HG03378 (cell line): ENCODE results near the gene MED16.
"Not testable (repeated sequence)": the region's sequence is repeated elsewhere in the genome, so short reads cannot be mapped to it uniquely, and the experiment has no call there.

Experiments
- ATAC-seq: cut with Tn5 transposase; IDR thresholded peaks from one replicate; pipeline ENCODE4 v1.9.1; 2021; ENCODE audit warnings: mild to moderate bottlenecking, moderate library complexity; ENCODE audit not compliant: unreplicated experiment

Gene MED16

DNA sequence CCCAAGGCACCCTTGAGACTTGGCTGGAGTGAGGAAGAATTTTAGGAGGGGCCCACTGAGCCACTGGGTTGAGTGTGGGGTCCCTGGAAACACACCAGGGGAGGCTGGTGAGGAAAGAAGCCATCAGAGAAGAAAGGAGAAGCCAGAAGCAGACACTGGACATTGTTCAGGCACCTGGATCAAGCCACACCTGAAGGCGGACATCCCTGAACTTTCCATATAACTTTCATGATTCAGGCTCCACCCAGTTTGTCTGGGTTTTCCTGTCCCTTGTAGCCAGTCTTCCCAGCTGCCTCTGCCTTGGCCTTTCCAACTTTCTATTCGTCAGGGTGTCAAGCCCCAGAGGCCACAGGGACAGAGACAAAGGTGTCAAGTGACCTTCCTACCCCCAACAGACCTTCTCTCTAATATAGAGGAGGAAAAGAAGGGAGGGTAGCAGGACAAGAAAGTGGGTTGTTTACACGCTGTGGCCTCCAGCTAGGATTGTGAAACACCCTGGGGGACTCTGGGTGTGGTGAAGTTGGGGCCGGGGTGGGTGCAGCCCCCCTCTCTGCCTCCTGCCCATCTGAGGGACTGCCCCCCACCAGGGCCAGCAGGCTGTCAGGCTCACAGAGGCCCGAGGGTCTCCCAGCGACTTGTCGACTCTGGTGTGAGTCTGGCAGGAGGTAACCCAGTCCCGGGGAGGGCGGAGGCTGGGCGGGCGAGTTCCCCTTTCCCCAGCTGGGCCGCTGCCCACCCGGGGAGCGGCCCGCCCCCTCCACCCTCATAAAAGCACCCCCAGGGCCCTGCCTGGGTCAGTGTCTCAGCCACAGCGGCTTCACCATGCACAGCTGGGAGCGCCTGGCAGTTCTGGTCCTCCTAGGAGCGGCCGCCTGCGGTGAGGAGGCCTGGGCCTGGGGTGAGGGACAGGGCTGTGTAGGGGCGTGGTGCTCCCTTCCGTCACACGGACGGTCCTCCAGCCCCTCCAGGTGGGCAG lies 33.8 kb downstream of the MED16 start, which contains the start of gene CFD:
Gene CFD (plus strand): TSS at position 797 of the 976 bp plus-strand sequence. CDS start 26 bp downstream, at position 823.
- no peak for ATAC-seq

DNA sequence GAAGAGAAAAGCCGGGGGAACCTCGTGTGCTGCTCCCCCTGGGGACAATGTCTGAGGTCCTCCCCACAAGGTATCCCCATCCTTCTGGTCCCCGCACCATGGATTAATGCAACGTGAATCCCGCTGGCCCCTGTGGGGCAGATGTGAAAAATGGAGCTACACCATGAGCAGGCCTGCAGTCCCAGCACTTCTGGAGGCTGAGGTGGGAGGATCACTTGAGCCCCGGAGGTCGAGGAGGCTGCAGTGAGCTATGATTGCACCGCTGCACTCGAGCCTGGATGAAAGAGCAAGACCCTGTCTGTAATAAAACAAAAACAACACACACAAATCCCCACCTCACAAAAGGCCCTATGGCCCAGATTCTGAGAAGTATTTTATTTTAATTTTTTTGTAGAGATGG lies 34.7 kb downstream of the MED16 start:
- ATAC-seq: no peak

DNA sequence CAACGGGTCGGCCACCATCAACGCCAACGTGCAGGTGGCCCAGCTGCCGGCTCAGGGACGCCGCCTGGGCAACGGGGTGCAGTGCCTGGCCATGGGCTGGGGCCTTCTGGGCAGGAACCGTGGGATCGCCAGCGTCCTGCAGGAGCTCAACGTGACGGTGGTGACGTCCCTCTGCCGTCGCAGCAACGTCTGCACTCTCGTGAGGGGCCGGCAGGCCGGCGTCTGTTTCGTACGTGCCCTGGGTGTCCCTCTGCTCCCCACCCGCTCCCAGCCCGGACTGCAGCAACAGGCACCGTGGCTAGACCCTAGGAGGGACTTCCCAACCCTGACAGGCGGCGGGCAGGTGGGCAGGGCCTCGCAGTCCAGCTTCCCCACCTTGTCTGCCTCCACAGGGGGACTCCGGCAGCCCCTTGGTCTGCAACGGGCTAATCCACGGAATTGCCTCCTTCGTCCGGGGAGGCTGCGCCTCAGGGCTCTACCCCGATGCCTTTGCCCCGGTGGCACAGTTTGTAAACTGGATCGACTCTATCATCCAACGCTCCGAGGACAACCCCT lies 37.3 kb downstream of the MED16 start:
- no peak for ATAC-seq

DNA sequence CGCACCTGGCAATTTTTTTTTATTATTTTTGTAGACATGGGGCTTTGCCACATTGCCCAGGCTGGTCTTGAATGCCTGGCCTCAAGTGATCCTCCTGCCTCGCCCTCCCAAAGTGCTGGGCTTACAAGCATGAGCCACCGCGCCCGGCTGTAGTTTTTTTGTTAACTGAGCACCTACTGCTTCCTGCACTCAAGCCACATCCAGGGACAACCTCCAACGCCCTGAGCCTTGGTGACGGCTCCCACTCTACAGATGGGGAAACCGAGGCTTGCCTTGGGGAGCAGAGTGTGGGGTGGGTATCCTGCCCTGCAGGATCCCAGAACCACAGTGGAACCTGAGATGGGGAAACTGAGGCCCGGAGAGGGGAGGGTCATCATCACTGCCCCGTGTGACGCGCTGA lies 37.8 kb downstream of the MED16 start:
- ATAC-seq: no peak

DNA sequence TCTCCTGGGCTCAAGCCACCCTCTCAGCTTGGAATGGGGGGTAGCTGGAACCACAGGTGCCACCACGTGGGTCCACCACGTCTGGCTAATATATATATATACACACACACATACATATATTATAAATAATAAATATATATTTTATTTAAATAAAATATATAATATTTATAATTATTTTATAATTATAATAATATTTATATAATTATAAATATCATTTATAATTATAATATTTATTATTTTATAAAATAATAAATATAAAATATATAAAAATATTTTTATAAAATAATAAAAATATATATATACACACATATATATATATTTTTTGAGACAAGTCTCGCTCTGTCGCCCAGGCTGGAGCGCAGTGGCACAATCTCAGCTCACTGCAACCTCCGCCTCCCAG lies 38.4 kb downstream of the MED16 start:
- no peak for ATAC-seq

DNA sequence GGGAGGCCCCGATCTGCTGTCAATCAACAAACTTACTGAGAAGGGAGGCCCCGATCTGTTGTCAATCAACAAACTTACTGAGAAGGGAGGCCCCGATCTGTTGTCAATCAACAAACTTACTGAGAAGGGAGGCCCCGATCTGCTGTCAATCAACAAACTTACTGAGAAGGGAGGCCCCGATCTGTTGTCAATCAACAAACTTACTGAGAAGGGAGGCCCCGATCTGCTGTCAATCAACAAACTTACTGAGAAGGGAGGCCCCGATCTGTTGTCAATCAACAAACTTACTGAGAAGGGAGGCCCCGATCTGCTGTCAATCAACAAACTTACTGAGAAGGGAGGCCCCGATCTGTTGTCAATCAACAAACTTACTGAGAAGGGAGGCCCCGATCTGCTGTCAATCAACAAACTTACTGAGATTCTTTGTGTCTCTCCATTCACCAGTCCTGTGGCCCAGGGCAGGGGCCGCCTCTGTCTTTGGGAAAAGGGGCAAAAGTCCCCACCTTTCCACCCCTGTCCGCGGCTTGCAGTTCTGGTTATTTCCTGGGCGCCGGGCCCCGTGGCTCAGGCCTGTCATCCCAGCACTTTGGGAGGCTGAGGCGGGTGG lies 39.3 kb downstream of the MED16 start:
- ATAC-seq: not testable (repeated sequence)

DNA sequence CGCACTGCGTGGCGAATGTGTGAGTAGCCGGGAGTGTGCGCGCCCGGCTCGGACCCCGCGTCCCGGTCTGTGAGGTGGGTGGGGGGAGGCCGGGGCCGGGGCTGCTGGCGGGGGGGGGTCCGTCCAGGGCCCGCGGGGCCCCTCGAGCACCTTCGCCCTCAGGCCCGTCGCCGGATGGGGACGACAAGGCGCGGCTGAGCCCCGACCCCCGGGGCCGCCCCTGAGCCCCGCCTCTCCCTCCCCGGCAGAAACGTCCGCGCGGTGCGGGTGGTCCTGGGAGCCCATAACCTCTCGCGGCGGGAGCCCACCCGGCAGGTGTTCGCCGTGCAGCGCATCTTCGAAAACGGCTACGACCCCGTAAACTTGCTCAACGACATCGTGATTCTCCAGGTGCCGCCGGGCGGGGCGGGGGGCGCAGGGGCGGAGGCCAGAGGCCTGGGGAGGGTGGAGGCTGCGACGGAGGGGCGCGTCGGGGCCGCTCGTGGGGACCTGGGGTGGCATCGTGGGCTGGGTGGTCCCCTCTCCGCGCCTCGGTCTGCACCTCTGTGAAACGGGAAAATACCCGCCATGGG lies 39.9 kb downstream of the MED16 start:
- no peak for ATAC-seq

DNA sequence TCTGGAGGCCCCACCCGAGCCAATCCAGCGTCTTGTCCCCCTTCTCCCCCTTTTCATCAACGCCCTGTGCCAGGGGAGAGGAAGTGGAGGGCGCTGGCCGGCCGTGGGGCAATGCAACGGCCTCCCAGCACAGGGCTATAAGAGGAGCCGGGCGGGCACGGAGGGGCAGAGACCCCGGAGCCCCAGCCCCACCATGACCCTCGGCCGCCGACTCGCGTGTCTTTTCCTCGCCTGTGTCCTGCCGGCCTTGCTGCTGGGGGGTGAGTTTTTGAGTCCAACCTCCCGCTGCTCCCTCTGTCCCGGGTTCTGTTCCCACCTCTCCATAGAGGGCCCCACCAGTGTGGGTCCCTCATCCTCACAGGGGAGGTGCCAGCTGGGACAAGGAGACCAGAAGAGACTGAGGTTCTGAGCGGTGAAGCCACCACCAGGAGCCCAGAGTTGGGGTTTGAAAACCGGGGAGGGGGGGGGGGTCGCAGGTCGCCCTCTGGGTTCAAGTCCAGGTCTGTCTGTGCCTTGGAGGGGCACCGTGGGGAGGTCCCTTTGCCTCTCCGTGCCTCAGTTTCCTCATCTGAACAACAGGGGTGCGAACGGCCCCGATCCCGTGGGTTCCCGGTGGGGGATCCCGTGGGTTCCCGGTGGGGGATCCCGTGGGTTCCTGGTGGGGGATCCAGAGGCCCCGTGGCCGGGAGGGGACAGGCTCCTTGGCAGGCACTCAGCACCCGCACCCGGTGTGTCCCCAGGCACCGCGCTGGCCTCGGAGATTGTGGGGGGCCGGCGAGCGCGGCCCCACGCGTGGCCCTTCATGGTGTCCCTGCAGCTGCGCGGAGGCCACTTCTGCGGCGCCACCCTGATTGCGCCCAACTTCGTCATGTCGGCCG lies 40.6 kb downstream of the MED16 start, which contains the start of gene ELANE:
Gene ELANE (plus strand): TSS at position 168 of the 878 bp plus-strand sequence. CDS start 26 bp downstream, at position 194.
- ATAC-seq: no peak

DNA sequence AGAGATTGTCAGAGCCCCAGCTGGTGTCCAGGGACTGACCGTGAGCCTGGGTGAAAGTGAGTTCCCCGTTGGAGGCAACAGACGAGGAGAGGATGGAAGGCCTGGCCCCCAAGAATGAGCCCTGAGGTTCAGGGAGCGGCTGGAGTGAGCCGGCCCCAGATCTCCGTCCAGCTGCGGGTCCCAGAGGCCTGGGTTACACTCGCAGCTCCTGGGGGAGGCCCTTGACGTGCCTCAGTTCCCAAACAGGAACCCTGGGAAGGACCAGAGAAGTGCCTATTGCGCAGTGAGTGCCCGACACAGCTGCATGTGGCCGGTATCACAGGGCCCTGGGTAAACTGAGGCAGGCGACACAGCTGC lies 42.0 kb downstream of the MED16 start:
- ATAC-seq: no peak

DNA sequence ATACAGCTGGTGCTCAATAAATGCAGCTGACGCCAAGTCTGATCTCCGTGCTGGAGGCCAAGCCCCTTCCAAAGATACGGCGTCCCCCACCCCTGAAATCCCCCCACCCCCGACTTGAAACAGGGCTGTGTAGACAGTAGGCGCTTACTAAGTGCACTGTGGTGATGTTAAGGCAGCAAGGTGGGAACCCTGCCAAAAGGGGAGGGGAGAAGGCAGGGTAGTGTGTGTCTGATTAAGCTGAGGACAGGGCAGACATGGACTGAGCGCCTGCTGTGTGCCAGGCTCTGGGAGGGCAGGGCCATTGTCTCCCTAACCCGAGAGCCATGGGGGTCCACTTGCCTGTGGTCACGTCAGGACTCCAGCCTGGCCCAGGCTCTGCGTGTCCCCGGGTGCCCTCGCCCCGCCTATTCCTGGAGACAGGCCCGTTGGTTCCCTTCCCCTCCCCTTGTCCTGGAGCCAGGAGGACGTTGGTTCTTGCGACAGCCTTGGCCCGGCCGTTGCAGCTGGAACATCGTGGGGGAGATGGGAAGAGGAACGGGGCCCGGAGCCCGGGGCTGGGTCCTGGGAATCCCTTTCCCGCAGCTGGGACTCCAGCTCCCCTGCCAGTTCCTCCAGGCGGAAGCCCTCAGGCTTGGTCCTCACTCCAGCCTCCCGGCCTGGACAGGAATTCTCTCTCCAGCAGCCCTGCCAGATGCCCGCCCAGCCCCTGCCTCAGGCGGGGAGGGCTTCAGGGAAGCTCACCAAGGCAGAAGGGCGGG lies 42.6 kb downstream of the MED16 start:
- ATAC-seq: no peak

DNA sequence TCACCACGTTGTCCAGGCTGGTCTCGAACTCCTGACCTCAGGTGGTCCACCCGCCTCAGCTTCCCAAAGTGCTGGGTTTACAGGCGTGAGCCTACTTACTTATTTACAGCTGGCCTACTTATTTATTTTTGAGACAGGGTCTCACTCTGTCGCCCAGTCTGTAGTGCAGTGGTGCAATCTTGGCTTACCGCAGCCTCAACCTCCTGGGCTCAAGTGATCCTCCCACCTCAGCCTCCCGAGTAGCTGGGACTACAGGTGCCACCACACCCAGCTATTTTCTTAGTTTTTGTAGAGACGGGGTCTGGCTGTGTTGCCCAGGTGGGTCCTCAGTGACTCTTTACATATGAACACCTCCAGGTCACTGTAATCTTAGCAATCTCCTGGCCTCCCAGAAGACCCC lies 43.8 kb downstream of the MED16 start:
- ATAC-seq: not testable (repeated sequence)

DNA sequence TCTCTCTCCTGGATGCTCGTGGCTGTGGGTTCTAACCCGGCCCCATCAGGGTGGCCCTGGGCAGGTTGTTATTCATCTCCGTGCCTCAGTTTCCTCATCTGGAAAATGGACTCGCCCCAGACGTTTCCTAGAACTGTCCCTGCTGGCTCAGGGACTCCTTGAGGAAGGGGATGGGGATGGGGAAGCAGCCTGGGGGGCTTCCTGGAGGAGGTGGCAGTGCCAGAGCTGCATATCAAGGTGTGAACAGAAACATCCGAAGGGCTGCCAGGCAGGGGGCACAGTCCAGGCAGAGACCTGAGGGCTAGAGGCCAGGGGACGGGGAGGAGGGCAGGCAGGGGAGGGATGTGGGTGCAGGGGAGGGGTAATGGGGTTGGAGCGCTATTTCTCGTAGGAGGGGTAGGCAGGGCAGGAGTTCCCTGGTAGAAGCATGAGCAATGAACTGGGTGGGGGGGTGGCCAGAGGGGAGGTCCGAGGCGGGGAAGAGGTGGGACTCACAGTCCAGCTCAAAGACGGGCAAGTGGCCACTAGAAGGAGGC lies 44.5 kb downstream of the MED16 start:
- ATAC-seq: no peak

DNA sequence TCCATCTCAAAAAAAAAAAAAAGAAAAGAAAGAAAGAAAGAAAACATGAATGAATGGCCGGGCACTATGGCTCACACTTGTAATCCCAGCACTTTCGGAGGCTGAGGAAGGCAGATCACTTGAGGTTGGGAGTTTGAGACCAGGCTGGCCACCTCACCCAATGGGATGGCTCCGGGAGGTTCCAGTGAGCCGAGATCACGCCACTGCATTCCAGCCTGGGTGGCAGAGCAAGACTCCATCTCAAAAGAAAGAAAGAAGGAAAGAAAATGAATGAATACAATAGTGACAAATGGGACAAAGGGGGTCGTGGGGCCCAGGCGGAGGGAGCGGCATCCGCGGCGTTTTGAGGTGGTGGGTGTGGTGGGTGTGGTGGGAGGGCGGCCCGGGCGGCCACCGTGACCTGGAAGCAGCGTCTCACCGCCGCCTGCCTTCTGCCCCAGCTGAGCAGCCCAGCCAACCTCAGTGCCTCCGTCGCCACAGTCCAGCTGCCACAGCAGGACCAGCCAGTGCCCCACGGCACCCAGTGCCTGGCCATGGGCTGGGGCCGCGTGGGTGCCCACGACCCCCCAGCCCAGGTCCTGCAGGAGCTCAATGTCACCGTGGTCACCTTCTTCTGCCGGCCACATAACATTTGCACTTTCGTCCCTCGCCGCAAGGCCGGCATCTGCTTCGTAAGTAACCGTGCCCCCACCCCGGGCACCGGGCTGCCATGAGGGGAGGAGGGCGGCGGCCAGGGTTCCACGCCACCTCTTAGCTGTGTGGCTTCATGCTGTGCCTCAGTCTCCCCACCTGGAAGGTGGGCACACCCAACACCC lies 47.1 kb downstream of the MED16 start:
- ATAC-seq: no peak

DNA sequence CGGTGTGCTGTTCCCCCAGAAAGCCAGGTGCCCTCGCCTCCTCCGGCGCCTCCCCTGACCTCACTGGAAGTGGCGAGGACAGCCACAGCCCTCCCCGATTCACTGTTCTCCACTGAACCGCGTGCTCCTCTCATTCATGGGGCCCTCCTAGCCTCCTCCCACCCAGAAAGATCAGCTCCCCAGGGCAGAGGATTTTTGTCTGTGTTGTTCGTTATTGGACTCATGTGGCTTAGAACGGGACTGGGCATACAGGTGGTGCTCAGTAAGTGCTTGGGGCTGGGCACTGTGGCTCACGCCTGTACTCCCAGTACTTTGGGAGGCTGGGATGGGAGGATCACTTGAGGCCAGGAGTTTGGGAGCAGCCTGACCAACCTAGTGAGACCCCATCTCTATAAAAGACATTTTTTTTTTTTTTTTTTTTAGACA lies 48.4 kb downstream of the MED16 start:
- ATAC-seq: no peak

DNA sequence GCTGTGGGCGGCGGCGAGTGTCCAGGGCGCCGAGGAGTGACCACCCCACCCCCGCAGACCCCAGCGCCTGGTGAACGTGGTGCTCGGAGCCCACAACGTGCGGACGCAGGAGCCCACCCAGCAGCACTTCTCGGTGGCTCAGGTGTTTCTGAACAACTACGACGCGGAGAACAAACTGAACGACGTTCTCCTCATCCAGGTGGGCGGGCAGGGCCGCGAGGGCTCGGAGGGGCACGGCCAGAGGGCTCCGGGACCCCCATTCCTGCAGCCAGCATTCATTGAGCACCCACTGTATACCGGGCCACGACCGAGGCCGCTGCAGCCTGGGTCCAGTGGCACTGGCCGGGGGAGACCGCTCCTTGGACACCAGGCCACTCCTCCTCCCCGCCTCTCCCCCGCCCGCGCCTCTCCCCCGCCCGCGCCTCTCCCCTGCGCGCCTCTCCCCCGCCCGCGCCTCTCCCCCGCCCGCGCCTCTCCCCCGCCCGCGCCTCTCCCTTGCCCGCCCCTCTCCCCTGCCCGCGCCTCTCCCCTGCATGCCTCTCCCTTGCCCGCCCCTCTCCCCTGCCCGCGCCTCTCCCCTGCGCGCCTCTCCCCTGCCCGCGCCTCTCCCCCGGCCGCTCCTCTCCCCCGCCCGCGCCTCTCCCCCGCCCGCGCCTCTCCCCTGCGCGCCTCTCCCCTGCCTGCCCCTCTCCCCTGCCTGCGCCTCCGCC lies 49.0 kb downstream of the MED16 start:
- ATAC-seq: no peak

DNA sequence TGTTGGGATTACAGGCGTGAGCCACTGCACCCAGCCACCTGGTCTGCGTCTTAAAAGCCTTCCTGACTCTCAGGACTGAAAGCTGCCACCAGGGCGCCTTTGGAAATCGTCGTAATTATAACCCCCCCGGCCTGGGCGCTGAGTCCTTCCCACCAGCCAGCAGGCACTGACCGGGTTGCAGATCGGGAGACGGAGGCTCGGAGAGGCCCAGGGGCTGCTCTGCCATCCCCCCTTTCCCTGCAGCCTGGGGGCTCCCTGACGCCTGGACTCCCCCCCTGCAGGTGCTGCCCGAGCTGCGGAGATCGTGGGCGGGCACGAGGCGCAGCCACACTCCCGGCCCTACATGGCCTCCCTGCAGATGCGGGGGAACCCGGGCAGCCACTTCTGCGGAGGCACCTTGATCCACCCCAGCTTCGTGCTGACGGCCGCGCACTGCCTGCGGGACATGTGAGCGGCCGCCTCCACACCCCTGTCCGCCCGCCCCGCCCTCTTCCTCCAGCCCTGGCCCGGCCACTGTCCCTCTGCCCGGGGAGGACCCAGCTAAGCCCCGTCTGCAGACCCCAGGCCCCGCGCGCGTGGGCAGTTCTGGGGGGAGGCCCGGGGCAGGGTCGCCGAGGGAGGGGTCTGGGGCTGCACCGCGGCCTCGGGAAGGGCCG lies 49.7 kb downstream of the MED16 start:
- no peak for ATAC-seq

DNA sequence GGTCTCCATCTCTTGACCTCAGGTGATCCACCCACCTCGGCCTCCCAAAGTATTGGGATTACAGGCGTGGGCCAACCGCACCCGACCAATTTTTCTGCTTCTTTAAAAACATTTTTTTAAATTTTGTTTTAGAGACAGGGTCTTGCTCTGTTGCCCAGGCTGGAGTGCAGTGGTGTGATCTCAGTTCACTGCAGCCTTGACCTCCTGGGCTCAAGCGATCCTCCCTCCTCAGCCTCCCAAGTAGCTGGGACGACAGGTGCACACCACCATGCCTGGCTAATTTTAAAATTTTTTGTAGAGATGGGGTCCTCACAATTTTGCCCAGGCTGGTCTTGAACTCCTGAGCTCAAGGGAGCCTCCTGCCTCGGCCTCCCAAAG lies 50.2 kb downstream of the MED16 start:
- not testable (repeated sequence) for ATAC-seq
